GM12875 (cell line): ENCODE data around the gene GALNT17.

ENCODE experiments used
- H3K4me3 ChIP-seq: one replicate; pipeline ENCODE4 v1.5.1; 2011; ENCODE audit warnings: low read depth, low read length, control low read depth
- CTCF ChIP-seq: IDR thresholded peaks from 2 replicates; pipeline ENCODE4 v1.5.1; 2011; ENCODE audit warnings: low read depth, mild to moderate bottlenecking, control low read depth, inconsistent platforms, low read length, moderate library complexity, borderline replicate concordance; ENCODE audit not compliant: insufficient read depth

GALNT17 gene

GRCh38 chr7:71135663-71136062, 3.7 kb downstream of the GALNT17 start:
- H3K4me3 ChIP-seq = no peak overlapping the region
- TF ChIP-seq CTCF = no peak

- no peak for TF ChIP-seq CTCF
- H3K4me3 ChIP-seq = no peak overlapping the region
Measured at GRCh38 chr7:71137479-71137878, 5.5 kb downstream of the GALNT17 start.

- no peak for TF ChIP-seq CTCF
- no peak overlapping the region for H3K4me3 ChIP-seq
Measured at GRCh38 chr7:71140264-71140663, 8.3 kb downstream of the GALNT17 start.

GRCh38 chr7:71144963-71145362, 13.0 kb downstream of the GALNT17 start:
- H3K4me3 ChIP-seq = no peak overlapping the region
- TF ChIP-seq CTCF = no peak

GRCh38 chr7:71145906-71146901, 14.3 kb downstream of the GALNT17 start:
- no peak overlapping the region for H3K4me3 ChIP-seq
- no peak for TF ChIP-seq CTCF

GRCh38 chr7:71148098-71148497, 16.2 kb downstream of the GALNT17 start:
- H3K4me3 ChIP-seq = no peak overlapping the region
- TF ChIP-seq CTCF = no peak

GRCh38 chr7:71155236-71155635, 23.3 kb downstream of the GALNT17 start:
- TF ChIP-seq CTCF = no peak
- no peak overlapping the region for H3K4me3 ChIP-seq
